Activated CD4-positive, CD25-positive, alpha-beta regulatory T cell (primary cell): ENCODE results near the gene COX4I1.

Experiments used
- DNase-seq, 4 experiments: peaks; one replicate each; lab custom pipeline; 2025; lab: John Stamatoyannopoulos, UW

COX4I1 gene

DNA sequence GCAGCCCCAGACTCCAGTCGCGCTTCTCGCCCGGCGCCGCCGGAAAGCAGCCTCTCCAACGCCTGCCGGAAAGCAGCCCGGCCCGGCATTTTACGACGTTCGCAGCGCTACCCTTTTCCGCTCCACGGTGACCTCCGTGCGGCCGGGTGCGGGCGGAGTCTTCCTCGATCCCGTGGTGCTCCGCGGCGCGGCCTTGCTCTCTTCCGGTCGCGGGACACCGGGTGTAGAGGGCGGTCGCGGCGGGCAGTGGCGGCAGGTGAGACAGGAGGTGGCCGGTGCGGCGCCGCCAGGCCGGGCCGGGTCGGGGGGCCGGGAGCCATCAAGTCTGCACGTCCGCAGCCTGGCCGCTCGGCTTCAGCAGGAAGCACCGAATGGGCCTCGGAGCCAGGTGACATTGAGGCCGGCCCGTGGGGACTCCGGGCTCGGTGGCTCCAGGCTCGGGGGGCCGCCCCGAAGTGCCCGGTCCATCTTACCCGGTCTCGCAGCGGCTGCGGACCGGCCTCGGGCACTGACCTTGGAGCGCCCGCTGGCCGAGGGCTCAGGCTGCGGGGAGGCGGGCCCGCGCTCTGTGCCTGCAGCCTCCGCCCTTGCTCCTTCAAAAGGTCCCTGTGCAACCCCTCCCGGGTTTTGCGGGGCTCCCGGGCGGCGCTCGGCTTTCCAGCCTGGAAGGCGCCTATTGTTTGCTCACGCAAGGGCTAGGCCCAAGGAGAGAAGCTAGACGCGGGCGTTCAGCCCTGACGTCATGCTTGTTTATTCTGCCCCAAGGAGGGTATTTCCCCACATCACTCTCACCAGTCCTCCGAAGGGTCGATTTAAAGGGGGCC is at the start of gene COX4I1, which contains the start of gene EMC8:
Gene COX4I1 (plus strand): TSS at position 199 of the 824 bp plus-strand sequence. CDS start 1,511 bp downstream, outside the sequence.
Gene EMC8 (minus strand): TSS at position 48 of the 824 bp plus-strand sequence. CDS start 249 bp downstream, outside the sequence.
- DNase-seq = peak; percentile 82 to 89 (median 88)

DNA sequence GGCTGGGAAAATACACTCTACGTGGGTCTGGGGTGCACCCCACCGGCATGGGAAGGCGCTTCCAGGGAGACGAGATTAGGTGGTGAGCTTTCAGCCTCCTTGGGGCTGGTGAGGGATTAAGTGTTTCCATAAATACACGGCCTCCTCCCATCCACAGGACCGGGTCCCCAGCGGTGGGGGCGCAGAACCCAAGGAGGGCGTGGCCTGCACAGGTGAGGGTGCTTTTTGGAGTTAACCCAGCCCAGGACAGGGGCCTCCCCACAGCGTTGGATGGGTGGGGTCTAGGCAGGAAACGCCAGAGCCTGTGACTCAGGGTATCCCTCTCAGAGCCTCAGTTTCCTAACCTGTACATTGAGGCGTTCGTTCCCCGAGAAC is 49.7 kb upstream of the COX4I1 start:
- no peak for DNase-seq

DNA sequence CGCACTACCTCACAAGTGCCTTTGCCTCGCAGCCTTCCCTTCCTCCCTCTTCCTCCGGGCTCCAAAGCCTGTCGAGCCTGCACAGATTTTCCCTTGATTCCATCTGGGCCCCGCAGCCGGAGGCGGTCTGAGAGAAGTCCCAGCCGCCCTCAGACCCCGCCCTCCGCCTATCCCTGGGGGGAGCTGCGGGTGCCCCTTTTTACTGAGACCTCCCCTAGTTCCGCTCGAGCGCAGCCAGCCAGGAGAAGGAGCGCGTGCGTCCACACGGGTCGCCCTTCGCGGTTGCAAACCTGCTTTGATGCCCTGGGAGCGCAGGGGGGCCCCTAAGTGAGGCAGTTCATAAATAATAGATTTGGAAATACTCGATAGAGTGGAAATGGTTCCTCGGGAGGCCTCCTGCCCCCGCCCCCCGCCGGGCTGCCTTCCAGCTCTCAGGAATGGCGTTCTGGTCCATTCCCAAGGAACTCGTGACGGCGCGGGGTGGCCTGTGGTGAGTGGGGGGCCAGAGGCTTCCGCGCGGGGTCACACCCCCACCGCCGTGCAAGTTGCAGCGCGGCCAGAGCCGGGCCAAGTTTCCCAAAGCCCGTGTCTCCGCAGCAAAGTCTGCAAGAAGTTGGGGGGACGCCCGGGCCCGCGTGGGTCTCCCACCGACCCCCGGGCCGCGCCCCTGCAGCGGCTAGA is 49.2 kb upstream of the COX4I1 start:
- DNase-seq = no peak

DNA sequence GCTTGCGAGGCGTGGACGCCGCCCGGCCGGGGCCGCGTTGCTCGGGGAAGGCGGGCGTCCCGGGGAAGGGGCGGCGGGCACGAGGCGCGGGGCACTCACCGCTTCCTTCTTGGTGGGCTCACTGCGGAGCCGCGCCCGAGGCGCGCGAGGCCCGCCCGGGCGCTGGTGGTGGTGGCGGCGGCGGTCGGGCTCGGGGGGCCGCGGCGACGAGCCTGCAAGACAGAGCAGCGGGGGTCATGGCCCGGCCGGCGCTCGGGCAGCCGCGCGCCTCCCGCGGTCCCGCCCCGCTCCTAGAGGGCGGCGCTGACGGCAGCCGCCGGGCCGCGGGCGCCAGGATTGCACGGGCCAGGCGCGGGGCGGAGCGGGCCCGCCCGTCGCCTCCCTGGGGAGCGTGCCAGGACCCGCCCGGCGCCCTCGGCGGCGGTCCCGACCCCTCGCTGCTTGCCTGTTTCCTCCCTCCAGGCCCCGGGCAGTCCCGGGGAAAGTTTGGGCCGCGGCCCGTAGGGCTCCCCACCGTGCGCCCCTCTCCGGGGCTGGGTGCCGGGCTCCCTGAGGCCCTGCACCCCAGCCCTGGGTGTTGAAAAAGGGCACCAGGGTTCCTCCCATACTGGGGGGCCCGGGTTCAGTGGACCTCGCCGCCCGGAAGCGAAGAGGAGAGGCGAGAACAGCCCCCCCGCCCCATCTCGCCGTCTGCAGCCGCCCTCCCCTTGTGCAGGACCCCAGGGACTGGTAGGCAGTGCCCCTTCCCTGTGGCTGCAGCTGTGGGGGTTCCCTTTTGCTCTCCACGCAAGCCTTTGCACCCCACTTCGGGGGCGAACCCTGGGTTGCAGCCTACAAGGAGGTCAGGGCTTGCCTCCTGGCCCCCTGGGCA is 48.4 kb upstream of the COX4I1 start, which contains the start of gene C16orf74:
Gene C16orf74 (minus strand): TSS at position 270 of the 871 bp plus-strand sequence. CDS start 15,879 bp downstream, outside the sequence.
- no peak for DNase-seq

DNA sequence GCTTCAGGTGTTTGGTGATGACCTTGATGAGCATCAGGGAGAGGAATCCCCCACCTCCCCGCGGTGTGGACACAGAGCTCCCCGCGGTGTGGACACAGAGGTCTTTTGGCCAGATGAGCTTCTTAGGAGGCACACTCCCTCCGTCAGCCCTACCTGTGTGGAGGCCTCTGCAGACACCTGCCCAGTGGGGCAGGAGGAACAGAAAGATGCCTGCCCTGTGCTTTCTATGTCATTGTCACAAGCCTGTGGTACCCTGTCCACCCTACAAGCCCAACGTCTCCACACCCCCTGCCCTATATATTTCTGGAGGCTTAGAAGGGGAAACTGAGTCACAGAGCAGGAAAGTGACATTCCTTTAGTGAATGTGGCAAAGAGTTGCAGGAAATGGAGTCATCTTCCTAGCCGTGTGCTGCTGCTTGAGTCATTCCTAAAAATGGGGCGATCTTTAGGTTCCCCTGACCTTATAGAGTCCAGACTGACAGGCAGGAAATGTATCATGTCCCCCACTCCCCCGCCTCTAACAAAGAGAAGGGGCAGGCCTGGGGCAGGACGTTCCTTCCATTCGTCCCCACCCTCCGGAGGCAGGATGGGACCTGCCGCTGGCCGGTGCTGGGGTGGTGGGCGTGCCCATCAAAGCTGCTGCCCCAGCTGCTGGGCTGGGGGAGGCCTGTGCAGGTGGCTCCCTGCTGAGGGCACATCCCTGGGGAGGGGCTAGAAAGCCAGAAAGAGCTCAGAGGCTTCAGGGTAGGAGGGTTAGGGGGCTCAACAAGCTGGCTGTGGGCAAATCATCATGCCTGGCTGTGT is 47.6 kb upstream of the COX4I1 start:
- no peak for DNase-seq

DNA sequence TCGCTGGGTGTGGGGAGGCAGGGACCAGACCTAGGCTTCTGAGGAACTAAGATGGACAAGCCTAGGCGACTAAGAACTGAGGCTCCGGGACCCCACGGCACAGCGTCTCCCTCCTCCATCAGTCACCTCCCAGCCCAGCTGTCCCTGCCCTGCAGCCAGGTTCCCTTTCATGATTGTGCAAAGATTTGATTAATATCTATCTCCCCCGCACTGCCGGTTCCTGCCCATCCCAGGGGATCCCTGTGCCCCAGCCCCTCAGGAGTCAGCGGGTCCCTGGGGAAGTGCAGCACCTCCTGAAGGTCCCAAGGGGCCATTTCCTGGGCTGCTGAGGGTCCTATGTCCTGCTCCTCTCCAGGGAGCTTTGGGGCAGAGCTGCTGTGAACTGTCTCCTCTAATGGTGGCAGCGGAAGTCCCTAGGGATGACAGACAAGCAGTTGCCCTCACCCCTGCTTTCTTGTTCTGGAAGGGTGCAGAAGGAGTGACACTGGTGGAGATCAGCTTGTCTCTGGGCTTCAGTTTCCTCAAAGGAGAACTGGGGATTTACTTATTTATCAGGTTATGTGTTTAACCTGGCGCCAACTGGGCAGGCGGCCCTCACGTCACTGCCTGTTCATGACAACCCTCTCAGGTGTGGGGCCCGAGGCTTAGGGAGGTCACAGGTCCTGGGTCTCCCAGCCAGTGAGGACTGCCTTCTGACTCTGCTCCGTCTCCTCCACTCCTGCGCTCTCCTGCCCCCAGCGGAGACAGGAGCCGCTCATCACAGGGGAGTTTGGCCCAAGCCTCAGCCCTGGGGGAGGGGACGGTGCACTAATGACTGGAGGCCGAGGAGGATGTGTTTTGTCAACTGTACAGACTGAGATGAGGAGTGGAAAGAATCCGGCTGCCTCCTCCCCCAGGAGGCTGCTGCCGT is 46.7 kb upstream of the COX4I1 start:
- no peak for DNase-seq

DNA sequence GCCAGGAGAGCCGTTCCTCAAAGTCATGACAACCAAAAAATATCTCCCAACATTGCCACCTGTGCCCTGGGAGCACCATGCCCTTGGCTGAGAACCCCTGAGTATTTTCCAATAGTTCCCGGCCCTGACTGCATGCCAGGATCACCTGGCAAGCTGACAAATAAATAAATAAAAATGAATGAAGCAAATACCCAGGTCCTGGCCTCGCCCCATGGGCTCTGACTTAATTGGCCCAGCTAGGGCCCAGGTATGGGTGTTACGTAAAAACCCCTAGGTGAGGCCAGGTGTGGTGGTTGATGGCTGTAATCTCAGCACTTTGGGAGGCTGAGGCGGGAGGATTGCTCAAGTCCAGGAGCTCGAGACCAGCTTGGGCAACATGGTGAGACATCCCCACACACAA is 45.9 kb upstream of the COX4I1 start:
- no peak for DNase-seq

DNA sequence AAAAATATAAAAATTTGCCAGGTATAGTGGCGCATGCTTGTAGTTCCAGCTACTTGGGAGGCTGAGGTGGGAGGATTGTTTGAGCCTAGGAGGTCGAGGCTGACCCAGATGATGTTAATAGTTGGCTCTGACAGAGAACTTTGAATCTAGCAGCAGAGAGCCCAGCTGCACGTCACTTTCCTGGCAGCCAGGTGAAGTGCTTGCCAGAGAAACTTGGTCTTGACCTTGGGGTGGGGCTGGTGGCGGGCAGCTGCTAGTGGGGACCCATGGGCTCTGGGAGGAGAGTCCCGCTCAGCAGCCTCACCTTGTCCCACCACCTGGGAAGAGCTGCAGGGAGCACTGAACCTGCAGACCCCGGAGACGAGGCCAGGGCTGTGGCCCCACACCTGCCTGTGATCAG is 45.5 kb upstream of the COX4I1 start:
- no peak for DNase-seq

DNA sequence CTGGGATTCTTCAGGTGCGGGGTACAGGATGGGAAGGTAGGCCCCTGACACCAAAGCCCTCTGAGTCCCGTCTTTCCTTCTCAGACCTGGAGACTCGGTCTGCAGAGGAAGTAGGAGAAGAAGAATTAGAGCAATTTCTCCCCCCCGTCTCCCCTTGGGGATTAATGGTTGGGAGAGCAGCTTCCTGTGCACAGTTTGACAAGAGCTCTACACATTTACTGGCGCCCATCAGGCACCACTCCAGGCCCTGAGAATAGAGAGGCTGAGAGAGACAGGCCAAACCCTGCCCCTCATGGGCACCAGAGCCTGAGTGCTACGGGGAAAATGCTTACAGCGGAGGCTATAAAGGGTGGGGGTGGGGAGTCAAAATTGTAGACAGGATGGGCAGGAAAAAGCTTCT is 45.1 kb upstream of the COX4I1 start:
- no peak for DNase-seq

DNA sequence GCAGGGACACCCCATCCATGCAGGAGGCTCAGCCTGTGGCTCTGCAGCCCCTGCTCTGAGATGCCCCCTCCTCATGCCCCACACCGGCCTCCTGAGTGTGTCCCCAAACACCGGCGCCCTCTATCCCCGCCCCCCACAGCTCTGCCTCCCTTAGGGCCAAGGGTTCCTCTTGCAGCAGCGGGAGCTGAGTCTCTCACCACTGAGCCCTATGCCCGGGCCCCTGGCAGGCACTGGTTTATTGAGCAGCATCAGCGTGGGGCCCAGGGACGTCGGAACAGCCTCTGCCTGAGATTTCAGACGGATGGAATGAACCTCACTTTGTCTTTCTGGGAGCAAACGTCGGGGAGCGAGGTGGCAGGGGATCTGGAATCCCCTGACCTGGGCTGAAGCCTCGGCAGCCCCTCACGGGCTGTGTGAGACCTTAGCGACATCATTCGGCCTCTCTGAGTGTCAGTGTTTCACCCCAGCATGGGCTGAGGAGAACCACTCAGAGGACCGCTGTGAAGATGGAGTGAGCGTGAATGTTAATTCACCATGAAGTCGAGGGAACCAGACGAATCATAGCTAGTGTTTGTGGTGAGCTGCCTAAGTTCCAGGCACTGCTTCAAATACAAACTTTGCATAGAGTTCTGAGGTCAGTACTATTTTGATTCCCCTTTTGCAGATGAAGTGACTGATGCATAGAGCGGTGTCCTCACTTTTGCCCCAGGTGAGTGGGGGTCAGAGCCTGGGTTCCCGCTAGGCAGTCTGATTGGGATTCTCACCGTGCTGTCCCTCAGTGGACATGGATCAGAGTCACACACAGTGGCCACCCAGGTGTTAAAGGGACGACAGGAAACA is 43.3 kb upstream of the COX4I1 start:
- no peak for DNase-seq

DNA sequence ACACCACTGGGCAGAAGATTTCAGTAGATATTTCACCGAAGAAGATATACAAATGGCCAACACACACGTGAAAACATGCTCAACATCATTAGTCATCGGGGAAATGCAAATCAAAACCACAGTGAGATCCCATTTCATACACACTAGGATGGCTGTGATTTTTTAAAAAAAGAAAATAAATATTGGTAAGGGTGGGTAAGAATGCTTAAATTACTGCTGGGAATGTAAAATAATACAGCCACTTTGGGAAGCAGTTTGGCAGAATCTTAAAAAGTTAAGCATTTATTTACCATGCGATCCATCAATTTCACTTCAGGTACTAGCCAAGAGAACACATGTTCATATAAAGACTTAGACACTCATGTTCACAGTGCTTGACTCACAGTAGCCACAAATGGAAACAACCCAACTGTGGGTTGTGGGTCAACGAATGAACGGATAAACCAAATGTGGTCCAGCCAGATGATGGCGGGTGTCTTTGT is 42.1 kb upstream of the COX4I1 start:
- no peak for DNase-seq

DNA sequence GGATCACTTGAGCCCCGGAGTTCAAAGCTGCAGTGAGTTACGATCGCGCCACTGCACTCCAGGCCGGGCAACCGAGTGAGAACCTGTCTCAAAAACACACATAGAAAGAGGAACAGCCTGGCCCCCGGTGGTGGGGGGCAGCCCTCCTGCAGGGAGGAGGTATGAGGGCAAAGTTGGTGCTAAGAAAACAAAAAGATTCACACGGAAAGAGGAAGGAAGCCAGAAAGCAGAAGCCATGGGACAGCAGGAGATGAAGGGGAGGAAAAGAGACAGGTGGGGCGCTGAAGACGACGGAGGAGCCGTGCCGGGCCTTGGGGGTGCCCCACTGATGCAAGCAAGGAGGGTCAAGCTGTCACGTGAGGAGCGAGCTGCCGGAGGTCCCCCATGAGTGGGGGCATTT is 40.4 kb upstream of the COX4I1 start:
- no peak for DNase-seq

DNA sequence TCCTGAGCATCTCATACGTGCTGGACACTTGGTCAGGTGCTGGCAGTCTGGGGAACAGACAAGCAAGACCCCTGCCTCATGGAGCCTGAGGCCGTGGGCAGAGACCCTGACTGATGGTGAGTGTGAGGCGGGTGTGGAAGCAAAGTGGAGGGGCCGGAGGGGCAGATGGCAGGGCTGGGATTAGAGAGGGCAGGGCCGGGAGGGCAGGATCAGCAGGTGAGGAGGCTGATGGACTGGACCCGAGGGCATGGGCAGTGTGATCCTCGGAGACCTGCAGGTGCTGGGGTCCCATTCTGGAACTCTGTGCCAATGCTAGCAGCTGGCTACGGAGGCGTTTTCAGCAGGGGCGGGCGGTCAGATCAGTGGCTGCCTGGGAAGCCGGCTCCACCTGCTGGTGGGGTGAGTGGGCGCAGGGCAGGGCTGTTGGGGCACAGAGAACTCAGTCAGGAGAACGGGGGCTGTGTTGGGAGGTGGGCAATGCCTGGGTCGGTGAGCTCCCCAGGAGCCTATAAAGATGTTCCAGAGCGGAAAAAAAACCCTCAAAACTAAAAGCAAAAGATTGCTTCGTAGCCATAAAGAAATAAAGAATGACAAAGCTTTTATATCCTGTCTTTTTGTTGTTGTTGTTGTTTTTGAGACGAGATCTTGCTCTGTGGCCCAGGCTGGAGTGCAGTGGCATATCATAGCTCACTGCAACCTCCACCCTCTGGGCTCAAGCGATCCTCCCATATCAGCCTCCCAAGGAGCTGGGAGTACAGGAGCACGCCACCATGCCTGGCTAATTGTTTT is 39.7 kb upstream of the COX4I1 start:
- no peak for DNase-seq

DNA sequence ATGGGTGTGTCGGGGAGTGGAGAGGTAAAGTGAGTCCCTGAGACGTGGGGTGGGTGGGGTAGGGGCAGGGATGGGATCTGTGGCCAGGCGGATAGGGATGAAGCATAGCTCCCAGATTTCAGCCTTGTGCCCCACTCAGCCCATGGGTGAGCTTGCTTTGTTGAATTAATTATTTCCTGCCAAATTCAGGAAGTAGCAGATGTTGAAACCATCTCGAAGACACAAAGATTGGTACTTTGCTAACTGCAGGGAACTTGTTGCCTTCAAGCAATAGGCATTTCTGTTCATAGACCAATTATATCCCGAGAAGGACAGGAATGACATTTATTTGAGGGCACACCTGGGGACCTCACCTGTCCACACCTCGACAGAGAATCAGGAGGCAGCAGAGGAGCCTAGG is 37.6 kb upstream of the COX4I1 start:
- DNase-seq = no peak

DNA sequence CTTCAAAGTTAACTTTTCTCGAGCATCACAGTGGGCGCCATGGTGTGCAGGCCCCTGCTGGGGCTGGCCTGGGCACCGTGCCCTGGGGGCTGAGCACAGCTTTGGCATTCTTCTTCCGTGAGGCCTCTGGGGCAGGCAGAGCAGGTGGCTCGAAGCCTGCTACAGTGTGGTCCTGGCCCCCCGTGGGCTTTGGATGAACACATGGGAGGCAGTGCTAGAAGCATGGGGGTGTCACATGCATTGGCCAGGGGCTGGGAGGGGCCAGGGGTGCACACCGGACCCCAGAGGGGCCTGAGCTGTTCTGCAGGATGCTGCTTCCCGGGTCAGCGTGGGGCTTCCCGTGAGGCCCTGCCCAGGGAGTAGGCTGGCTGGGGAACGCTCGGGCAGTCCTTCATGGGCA is 36.5 kb upstream of the COX4I1 start:
- no peak for DNase-seq

DNA sequence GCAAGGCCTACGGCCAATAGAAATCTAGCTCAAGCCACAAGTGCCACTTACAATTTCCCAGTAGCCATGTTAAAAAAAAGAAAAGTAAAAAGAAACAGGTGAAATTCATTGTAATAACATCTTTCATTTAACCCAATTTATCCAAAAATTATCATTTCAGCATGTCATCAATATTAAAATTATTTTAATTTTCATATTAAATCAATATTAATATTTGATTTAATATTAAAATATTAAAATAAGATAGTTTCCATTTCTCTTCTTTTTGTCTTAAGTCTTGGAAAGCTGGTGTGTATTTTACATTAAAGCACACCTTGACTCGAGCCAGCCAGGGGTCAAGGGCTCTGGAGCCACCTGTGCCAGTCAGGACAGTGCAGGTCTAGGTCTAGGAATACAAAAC is 35.9 kb upstream of the COX4I1 start:
- no peak for DNase-seq

DNA sequence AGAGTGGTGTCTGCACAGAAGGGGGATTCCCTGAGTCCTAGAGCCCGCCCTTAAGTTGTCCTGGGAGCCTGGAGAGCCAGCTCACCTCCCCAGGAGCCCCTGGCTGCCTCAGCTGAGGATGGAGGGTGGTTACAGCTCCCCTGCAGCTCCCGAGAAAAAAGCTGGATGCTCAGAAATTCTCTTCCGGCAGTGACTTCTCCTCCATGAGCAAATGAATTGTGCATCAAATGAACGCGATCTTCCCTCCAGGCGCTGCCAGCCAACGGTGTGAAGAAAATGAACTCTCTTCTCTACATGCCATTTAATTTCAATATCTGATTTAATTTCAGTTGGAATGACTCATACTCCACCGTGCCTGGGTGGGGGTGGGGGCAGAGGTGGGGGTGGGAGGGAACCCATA is 34.3 kb upstream of the COX4I1 start:
- DNase-seq = no peak

DNA sequence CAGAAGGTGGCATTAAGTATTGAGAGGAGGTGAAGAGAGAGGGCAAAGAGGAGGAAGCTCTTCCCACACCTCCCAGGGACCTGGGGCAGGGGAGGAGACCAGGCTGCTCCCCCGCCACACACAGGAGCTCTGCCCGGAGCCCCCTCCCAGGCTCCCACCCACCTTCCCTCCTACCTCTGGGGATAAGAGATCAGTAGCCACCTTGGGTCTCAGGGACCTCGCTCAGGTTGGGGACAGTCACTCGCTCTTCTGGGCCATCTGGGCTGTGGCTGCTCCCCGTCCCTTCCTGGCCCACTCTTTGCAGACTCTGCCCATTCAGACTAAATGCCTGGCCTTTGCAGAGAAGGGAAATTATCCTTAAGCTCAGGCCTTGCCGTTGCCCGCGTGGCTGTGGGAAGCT is 33.7 kb upstream of the COX4I1 start:
- DNase-seq = no peak
